Epithelial cell of esophagus (primary cell): ENCODE data around the gene CPED1.

ENCODE experiments used
- DNase-seq: peaks from one replicate; pipeline ENCODE4 v3.0.0; 2010; ENCODE audit warnings: low read depth
- H3K4me3 ChIP-seq: 2 replicates; pipeline ENCODE4 v1.5.1; 2011; ENCODE audit warnings: mild to moderate bottlenecking, low read length, control low read depth
- TF ChIP-seq, protein P1 (sequence below): IDR thresholded peaks from 2 replicates; pipeline ENCODE4 v1.5.1; 2011; ENCODE audit warnings: low read depth, mild to moderate bottlenecking, low read length, control low read depth, inconsistent platforms; ENCODE audit not compliant: insufficient read depth; ENCODE audit errors: missing control alignments

Gene CPED1

DNA sequence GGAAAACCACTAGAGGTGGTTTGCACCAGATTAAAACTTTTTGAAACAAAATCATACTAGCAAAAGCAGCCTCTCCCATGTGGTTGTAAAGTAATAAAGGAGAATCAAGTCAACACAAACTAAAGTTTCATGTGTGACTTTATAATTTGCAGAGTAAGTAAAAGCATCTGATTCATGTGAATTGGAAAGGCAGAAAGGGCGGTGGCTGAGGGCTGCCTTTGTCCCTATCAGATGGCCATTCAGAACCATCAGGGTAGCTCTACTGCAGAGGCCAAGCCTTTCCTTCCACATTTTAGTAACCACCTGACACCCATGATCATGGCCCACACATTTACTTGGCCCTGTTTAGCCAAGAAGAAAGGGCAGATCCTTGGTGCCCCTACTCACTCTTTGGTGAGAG lies 356.0 kb downstream of the CPED1 start:
- TF ChIP-seq, protein P1, sequence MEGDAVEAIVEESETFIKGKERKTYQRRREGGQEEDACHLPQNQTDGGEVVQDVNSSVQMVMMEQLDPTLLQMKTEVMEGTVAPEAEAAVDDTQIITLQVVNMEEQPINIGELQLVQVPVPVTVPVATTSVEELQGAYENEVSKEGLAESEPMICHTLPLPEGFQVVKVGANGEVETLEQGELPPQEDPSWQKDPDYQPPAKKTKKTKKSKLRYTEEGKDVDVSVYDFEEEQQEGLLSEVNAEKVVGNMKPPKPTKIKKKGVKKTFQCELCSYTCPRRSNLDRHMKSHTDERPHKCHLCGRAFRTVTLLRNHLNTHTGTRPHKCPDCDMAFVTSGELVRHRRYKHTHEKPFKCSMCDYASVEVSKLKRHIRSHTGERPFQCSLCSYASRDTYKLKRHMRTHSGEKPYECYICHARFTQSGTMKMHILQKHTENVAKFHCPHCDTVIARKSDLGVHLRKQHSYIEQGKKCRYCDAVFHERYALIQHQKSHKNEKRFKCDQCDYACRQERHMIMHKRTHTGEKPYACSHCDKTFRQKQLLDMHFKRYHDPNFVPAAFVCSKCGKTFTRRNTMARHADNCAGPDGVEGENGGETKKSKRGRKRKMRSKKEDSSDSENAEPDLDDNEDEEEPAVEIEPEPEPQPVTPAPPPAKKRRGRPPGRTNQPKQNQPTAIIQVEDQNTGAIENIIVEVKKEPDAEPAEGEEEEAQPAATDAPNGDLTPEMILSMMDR, result no peak
- DNase-seq, result no peak
- H3K4me3 ChIP-seq, result no peak overlapping the region
